Erythroblast (primary cell): Measurements from ENCODE around the gene CYP2W1.
A peak's percentile ranks its signal among the peaks of the same experiment; 100 is the strongest.

Source experiments
- DNase-seq, 2 experiments: peaks; one replicate each; lab custom pipeline; 2025; lab: John Stamatoyannopoulos, UW
- GATA1 ChIP-seq: IDR thresholded peaks from 2 replicates; pipeline ENCODE4 v1.6.1; 2011; ENCODE audit warnings: low read depth, mild to moderate bottlenecking, control low read depth, low read length, moderate library complexity
- POLR2A ChIP-seq: IDR thresholded peaks from 2 replicates; pipeline ENCODE4 v1.6.1; 2011; ENCODE audit warnings: mild to moderate bottlenecking, low read length

Gene CYP2W1

GRCh38 chr7:1012004-1012715, 29.2 kb downstream of the CYP2W1 start:
- TF ChIP-seq GATA1 (no peak), POLR2A (no peak)
- no peak for DNase-seq

- no peak for DNase-seq
- TF ChIP-seq GATA1: no peak
- TF ChIP-seq POLR2A: no peak
These were observed 29.7 kb downstream of the CYP2W1 start for GRCh38 chr7:1012716-1013095.

GRCh38 chr7:1013581-1013980, 30.6 kb downstream of the CYP2W1 start:
- TF ChIP-seq POLR2A (no peak), GATA1 (no peak)
- DNase-seq: no peak

DNA sequence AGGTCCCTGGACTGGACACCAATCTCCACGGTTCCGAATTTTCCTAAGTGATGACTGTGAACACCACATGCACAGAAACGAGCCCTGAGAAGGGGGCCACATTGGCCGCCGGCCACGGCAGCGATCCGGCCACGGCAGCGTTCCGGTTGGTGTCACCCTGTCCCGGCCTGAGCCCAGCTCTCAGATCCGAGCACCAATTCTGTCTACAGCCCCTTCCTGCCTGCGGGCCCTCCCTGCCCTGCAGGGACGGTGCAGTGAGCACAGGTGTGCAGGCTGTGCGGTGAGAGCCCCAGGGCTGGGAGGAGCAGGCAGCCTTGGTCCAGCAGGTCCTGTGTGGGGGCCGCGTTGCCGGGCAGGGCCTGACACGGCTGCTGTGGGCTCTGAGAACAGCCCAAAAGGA, 31.7 kb downstream of the CYP2W1 start:
- TF ChIP-seq POLR2A (no peak), GATA1 (no peak)

GRCh38 chr7:1015196-1016121, 32.5 kb downstream of the CYP2W1 start:
- no peak for TF ChIP-seq GATA1
- no peak for DNase-seq

More for the DNA sequence above, 31.7 kb downstream of the CYP2W1 start:
- DNase-seq: no peak

DNA sequence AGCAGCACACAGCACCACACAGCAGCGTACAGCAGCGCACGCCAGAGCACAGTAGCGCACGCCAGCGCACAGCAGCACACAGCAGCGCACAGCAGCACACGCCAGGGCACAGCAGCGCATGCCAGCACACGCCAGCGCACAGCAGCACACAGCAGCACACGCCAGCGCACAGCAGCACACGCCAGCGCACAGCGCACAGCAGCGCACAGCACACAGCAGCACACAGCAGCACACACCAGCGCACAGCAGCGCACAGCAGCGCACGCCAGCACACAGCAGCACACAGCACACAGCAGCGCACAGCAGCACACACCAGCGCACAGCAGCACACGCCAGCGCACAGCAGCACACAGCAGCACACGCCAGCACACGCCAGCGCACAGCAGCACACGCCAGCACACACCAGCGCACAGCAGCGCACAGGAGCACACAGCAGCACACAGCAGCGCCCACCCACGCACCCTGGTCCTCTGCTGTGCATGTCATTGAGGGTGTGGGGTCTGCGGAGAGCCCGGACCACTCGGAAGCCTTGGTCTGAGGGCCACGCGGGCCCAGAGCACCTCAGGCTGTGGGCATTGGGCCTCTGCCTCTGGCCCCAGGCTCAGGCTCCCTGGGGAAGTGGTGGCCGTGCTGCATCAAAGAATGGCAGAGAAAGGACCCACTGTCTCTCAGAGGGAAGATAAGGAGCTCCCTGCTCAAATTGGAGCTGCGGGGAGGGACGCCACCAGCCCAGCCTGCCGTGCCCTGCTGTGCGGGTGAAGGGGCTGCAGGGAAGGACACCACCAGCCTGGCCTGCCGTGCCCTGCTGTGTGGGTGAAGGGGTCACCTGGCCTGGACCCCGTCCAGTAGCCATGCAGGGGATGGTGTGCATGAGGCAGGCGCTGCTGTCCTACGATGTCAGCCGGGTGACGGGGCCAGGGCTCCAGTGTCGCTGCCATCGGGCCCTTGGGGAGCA, 33.9 kb downstream of the CYP2W1 start:
- no peak for TF ChIP-seq POLR2A
- no peak for TF ChIP-seq GATA1
- no peak for DNase-seq

GRCh38 chr7:1017586-1018333, 34.8 kb downstream of the CYP2W1 start:
- TF ChIP-seq POLR2A (no peak), GATA1 (no peak)
- DNase-seq: no peak

DNA sequence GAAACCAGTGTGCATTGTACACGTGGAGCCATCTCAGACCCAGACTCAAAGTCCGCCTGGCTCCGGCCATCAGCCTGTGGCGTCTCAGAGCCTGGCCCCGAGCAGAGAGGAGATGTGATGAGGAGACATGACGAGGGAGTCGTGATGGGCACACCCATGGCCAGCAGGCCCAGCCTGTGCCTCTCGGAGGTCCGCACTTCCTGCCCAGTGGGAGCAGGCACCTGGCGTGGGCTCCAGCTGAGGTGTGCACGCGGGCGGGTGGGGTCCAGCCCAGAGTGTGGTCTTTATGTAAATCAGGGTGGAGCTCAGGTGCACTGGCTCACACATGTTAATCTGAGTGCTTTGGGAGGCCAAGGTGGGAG, 35.3 kb downstream of the CYP2W1 start:
- TF ChIP-seq POLR2A: no peak
- TF ChIP-seq GATA1: no peak
- DNase-seq: no peak

DNA sequence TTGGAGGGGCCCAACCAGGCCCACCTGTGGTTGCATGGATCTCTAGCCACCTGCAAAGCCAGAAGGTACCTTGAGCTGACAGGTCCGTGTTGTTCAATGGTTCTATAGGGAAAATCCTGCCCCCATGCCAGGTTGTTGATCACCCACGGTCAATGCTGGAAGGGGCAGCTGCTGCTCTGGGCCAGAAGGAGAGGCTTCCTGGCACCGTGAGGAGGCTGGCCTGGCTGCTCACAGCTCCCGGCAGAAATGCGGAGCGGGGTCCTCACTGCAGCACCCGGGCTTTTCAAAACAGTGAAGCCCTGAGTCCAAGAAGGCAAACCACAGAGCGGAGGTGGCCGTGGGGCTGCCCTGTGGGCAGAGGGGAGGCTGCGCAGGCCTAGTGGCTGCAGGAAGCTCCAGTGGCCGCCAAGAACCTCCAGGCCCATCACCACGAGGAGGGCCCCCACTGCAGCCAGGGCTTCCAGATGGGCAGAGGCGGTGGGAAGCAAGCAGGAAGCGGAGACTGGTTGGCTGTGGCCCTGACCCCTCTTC, 36.3 kb downstream of the CYP2W1 start:
- DNase-seq: no peak
- no peak for TF ChIP-seq POLR2A
- TF ChIP-seq GATA1: no peak

- TF ChIP-seq GATA1 (no peak), POLR2A (no peak)
- no peak for DNase-seq
These were observed 37.0 kb downstream of the CYP2W1 start for GRCh38 chr7:1019789-1020610.

DNA sequence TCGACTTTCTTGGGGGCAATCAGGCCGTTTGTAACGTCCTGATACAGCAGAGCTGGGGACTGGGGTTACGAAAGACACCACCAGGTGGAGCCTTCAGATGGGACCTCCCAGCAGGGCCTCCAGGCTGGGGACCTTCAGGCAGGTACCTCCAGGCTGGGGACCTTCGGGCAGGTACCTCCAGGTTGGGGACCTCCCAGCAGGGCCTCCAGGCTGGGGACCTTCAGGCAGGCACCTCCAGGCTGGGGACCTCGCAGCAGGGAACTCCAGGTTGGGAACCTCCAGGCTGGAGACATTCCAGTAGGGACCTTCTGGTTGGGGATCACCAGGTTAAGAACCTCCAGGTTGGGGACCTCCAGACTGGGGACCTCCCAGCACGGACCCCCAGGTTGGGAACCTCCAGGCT, 37.9 kb downstream of the CYP2W1 start:
- TF ChIP-seq GATA1 (no peak), POLR2A (no peak)
- DNase-seq: peak; percentile 22 to 40

DNA sequence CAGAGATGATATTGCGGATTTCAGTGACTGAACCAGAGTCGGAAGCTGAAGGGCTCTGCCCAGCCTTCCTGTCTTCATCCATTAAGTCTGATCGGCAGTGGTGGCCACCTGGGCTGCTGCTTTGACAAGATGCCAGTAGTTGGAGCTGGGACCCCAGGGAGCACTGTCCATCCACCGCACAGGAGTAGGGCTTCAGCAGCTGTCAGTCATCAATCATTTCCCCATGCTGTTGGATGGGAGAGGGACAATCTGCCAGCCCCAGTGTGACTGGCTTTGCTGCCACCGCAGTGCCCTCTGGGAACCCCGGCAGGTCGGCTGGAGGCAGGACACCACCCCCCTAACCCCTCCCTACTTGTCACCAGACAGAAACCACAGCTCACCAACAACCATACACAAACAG, 38.4 kb downstream of the CYP2W1 start:
- DNase-seq: no peak
- TF ChIP-seq GATA1: no peak
- no peak for TF ChIP-seq POLR2A
